ENCODE measurements around the gene RAB34.

Gene RAB34

DNA sequence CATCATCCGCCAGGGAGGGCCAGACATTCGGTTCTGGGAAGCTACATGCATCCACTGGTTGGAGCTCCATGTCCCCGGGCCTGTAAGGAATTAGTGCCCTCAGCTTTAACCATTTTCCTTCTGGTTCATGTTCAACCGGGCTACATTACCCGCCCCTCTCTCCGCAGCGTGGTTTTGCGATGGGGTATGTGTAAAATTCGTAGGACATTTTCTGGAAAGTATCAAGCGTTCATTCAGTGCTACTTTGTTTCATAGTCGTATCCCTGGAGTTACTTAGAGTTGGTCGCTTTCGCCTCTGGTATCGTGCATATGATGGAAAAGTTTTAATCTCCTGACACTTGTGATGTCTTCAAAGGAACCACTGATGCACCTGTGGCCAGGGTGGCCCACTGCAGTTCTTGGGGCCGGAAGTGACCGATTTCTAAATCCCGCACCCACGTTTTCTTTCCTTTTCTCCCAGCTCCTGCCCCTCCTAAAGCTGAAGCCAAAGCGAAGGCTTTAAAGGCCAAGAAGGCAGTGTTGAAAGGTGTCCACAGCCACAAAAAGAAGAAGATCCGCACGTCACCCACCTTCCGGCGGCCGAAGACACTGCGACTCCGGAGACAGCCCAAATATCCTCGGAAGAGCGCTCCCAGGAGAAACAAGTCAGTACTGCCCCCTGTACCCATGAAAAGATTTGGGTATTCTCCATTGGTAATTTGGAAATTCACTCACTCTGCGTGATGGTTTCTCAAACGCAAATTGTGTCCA is 2.8 kb upstream of the RAB34 start:
- H3K4me1 ChIP-seq (ENCODE audit: control insufficient read depth, low read length), result peaks cover 50% of the 10 kb centered on the region
- H4K20me1 ChIP-seq (ENCODE audit: control insufficient read depth, insufficient read depth, low read depth, low read length), result peaks cover 22% of the 10 kb centered on the region
- peaks cover 54% of the 10 kb centered on the region for H3K79me2 ChIP-seq (ENCODE audit: control insufficient read depth, low read length)
- TF ChIP-seq, protein P1, sequence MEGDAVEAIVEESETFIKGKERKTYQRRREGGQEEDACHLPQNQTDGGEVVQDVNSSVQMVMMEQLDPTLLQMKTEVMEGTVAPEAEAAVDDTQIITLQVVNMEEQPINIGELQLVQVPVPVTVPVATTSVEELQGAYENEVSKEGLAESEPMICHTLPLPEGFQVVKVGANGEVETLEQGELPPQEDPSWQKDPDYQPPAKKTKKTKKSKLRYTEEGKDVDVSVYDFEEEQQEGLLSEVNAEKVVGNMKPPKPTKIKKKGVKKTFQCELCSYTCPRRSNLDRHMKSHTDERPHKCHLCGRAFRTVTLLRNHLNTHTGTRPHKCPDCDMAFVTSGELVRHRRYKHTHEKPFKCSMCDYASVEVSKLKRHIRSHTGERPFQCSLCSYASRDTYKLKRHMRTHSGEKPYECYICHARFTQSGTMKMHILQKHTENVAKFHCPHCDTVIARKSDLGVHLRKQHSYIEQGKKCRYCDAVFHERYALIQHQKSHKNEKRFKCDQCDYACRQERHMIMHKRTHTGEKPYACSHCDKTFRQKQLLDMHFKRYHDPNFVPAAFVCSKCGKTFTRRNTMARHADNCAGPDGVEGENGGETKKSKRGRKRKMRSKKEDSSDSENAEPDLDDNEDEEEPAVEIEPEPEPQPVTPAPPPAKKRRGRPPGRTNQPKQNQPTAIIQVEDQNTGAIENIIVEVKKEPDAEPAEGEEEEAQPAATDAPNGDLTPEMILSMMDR (IDR thresholded peaks at IDR 0.05; ENCODE audit: low read depth, low read length, poor library complexity, severe bottlenecking), result peak; percentile 44
- no peak for TF ChIP-seq EZH2phosphoT487 (IDR thresholded peaks at IDR 0.05; ENCODE audit: borderline replicate concordance, low read length)
- H3F3A ChIP-seq (ENCODE audit: control insufficient read depth, insufficient read depth), result peaks cover 54% of the 10 kb centered on the region
- peak overlapping the region; percentile 98 for H3K4me3 ChIP-seq (ENCODE audit: low read length)
- H3K4me2 ChIP-seq (ENCODE audit: low read length), result peak overlapping the region; percentile 100
- H3K27ac ChIP-seq (ENCODE audit: low read depth, low read length), result peak overlapping the region; percentile 93
- H3K27me3 ChIP-seq (ENCODE audit: control insufficient read depth, low read length), result peaks cover 3% of the 10 kb centered on the region; the same call in 1 of the 2 replicates
- no peaks in the 10 kb centered on the region for H3K9me2 ChIP-seq (replicated peaks; ENCODE audit: control insufficient read depth, low read length)
- no peaks in the 10 kb centered on the region for H3K9me3 ChIP-seq (ENCODE audit: control insufficient read depth, insufficient read depth, low read length)
- H3K36me3 ChIP-seq (ENCODE audit: control insufficient read depth, low read length), result peaks cover 55% of the 10 kb centered on the region

DNA sequence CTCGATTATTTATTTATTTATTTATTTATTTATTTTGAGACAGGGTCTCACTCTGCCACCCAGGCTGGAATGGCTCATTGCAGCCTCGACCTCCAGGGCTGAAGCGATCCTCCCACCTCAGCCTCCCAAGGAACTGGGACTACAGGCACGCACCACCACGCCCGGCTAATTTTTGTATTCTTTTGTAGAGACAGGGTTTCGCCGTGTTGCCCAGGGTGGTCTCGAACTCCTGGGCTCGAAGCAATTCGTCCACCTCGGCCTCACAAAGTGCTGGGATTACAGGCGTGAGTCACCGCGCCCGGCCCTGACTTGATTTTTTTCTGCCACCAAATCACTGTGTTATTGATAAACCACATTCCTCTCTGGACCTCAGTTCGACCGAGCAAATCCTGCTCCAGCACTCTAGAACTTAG is 1.4 kb upstream of the RAB34 start:
- H3K9me3 ChIP-seq (ENCODE audit: control insufficient read depth, insufficient read depth, low read length), result no peaks in the 10 kb centered on the region
- peaks cover 42% of the 10 kb centered on the region for H3K36me3 ChIP-seq (ENCODE audit: control insufficient read depth, low read length)
- peaks cover 19% of the 10 kb centered on the region for H4K20me1 ChIP-seq (ENCODE audit: control insufficient read depth, insufficient read depth, low read depth, low read length)
- peak overlapping the region; percentile 100 for H3K4me2 ChIP-seq (ENCODE audit: low read length)
- H3K4me3 ChIP-seq (ENCODE audit: low read length), result peak overlapping the region; percentile 98
- peaks cover 40% of the 10 kb centered on the region for H3F3A ChIP-seq (ENCODE audit: control insufficient read depth, insufficient read depth)
- H3K27me3 ChIP-seq (ENCODE audit: control insufficient read depth, low read length), result peaks cover 3% of the 10 kb centered on the region; the same call in 1 of the 2 replicates
- peaks cover 50% of the 10 kb centered on the region for H3K79me2 ChIP-seq (ENCODE audit: control insufficient read depth, low read length)
- TF ChIP-seq EZH2phosphoT487 (IDR thresholded peaks at IDR 0.05; ENCODE audit: borderline replicate concordance, low read length), result no peak
- TF ChIP-seq, protein P1 (IDR thresholded peaks at IDR 0.05; ENCODE audit: low read depth, low read length, poor library complexity, severe bottlenecking), result no peak
- H3K4me1 ChIP-seq (ENCODE audit: control insufficient read depth, low read length), result peaks cover 36% of the 10 kb centered on the region
- peak overlapping the region; percentile 93 for H3K27ac ChIP-seq (ENCODE audit: low read depth, low read length)
- H3K9me2 ChIP-seq (replicated peaks; ENCODE audit: control insufficient read depth, low read length), result no peaks in the 10 kb centered on the region

DNA sequence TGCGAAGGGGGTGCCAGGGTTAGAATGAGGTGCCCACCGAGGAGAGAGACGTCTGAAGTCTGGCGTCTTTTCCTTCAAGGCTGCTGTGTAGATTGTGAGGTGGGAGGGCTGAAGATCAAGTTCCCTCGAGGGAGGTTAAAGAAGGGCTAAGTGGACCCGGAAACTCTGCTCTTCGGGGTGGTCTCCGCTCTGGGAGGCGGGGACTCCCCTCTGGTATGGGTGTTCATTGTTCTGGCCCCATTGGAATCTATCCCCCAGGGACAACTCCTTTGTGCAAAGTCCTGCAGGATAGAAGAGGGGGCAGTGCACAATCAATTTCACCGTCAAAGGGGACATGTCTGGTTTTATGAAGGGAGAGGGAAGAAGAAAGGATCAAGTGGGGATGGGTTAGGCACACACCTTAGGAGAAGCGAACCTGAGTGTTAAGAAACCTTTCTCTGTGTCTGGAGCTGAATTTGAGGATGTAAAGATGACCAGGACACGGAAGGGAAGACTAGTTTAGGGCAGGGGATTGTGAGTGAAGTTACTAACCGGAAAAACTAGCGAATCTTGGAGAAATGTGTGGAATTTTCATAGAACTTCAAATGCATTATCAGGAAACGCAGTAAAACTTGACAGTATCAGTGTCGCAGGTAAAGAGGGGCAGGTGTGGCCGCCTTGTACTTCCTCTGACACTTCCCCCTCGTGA is 809 bp upstream of the RAB34 start:
- TF ChIP-seq, protein P1 (IDR thresholded peaks at IDR 0.05; ENCODE audit: low read depth, low read length, poor library complexity, severe bottlenecking), result no peak
- TF ChIP-seq EZH2phosphoT487 (IDR thresholded peaks at IDR 0.05; ENCODE audit: borderline replicate concordance, low read length), result no peak
- H3K27me3 ChIP-seq (ENCODE audit: control insufficient read depth, low read length), result peaks cover 3% of the 10 kb centered on the region; the same call in 1 of the 2 replicates
- H3K4me1 ChIP-seq (ENCODE audit: control insufficient read depth, low read length), result peaks cover 33% of the 10 kb centered on the region
- peaks cover 35% of the 10 kb centered on the region for H3F3A ChIP-seq (ENCODE audit: control insufficient read depth, insufficient read depth)
- peaks cover 50% of the 10 kb centered on the region for H3K79me2 ChIP-seq (ENCODE audit: control insufficient read depth, low read length)
- peaks cover 19% of the 10 kb centered on the region for H4K20me1 ChIP-seq (ENCODE audit: control insufficient read depth, insufficient read depth, low read depth, low read length)
- peak overlapping the region; percentile 98 for H3K4me3 ChIP-seq (ENCODE audit: low read length)
- no peaks in the 10 kb centered on the region for H3K9me3 ChIP-seq (ENCODE audit: control insufficient read depth, insufficient read depth, low read length)
- peak overlapping the region; percentile 100 for H3K4me2 ChIP-seq (ENCODE audit: low read length)
- H3K36me3 ChIP-seq (ENCODE audit: control insufficient read depth, low read length), result peaks cover 37% of the 10 kb centered on the region
- H3K9me2 ChIP-seq (replicated peaks; ENCODE audit: control insufficient read depth, low read length), result no peaks in the 10 kb centered on the region
- peak overlapping the region; percentile 30 for H3K27ac ChIP-seq (ENCODE audit: low read depth, low read length)
